Activated CD4-positive, alpha-beta T cell treated with anti-CD3 and anti-CD28 coated beads for 48 hours (primary cell): ENCODE measurements around the gene ACO1.

Source experiments
- DNase-seq: peaks from one replicate; pipeline ENCODE4 v3.0.0-alpha.2; 2020

Gene ACO1

DNA sequence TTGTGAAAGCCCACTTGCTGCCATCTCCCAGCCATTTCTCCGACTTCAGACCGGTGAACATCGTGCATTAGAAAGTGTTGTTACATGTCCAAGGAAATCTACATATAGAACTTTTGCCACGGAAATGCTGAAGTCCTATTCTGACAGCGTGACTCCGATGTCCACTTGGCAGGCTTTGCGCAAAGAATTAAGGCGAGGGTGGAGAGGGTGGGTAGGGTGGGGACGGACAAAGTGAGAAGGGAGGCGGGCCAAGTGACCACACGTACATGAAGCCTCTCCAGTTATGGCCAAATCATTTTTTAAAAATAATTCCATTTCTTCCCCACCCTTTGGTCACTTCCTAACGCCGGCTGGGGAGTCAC is 460 bp upstream of the ACO1 start:
- no peak for DNase-seq

GRCh38 chr9:32385152-32385884 is 875 bp downstream of the ACO1 start:
- no peak for DNase-seq

GRCh38 chr9:32385885-32386283 is 1.4 kb downstream of the ACO1 start:
- no peak for DNase-seq

DNA sequence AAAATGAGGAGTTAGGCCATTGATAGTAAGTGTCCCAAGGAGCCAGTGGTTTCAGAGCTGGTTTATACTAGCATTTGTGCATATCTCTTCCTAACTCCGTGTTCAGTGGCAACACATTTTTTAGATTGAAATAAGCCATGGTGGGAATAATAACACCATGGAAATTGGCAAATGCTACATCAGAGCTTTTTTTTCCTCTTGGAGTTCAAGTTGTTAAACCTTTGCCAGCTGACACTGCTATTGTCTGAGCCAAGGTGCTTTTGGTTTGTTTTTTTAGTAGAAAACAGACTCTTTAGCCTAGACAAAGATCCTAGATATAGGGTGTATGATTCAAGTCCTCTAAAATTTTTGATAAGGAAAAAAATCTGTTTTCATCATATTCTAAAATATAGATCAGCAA is 2.8 kb downstream of the ACO1 start:
- DNase-seq: no peak

DNA sequence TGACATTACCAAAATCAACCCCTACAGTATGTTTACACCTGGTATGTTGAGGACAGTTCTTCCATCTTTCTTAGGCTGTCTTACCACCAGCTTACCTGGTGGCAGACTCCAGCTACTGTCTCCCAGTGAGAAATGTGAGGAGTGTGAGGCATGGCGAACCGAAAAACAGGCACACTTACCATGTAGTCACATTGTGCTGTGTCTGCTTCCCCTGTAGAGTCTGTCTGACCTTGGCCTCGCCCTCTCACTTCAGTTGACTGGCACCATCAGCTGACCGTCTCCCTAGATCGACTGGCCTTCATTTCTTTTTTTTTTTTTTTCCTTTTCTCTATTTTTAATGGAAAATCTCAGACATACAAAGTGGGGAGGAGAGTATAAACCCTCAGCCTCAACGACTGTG is 4.9 kb downstream of the ACO1 start:
- DNase-seq: no peak

DNA sequence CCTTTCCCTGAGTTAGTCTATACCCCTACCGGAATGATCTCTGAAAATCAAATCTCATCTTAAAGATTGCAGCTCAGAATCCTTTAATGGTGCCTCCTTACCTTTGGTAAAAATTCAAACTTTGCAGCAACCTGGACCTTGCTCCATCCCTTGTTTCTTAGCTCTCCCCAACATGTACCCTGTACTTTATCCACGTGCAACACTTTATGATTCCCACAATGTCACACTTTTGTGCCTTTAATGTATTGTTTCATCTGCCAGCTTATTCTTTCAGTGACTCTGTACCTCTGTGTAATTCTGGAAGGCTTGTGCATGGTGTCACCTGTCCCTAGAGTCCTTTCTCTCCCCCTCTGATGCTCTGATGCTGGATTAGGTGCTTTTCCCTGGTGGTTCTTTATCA is 9.5 kb downstream of the ACO1 start:
- no peak for DNase-seq

DNA sequence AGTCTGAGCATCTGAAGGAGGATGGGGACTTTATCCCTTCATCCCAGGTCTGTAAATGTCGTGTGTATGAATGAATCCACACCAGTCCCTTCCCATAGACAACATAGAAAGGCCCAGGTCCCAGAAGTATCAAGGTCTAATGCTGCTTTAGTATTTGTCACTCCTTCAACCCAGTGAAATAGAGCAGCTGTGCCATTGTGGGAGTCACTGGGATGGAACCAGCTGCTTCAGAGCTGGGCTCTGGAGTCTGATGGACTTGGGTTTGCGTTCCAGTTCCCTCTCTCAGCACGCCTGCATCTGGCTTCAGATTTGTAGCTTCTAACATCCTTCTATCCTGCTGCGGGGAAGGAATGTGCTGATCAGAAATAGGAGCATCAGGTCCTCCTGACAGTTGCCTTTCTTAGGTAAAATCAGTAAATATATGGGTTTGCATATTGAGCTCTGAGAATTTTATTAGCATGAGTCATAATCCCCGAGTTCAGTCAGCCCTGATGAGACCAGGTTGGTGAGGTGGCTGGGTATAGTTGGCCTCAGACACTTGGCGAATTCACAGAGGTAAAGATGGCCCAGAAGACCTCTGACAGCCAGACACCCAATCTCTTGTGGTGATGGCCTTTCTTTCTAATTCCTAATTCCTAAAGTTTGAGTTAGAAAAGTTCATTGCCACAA is 10.1 kb downstream of the ACO1 start:
- DNase-seq: no peak

- no peak for DNase-seq
Measured at GRCh38 chr9:32395510-32396216, 11.2 kb downstream of the ACO1 start.

DNA sequence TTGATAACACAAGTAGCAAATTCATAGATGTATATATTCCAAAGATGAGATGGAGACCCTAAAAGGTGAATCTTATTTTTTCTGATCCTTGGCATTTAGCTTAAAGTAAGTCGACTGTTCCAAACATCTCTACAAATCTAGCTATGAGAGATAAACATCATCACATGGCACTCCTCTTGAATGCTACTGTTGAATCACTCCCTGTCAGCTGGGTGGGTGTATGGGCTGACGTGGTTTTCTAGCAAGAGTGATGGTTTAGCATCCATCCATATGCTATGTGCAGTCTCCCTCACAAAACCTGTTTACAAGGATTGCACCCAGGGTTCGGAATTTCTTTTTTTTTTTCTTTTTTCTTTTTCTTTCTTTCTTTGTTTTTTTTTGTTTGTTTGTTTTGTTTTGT is 13.8 kb downstream of the ACO1 start:
- no peak for DNase-seq

- DNase-seq: no peak
Measured at GRCh38 chr9:32399110-32399815, 14.8 kb downstream of the ACO1 start.

DNA sequence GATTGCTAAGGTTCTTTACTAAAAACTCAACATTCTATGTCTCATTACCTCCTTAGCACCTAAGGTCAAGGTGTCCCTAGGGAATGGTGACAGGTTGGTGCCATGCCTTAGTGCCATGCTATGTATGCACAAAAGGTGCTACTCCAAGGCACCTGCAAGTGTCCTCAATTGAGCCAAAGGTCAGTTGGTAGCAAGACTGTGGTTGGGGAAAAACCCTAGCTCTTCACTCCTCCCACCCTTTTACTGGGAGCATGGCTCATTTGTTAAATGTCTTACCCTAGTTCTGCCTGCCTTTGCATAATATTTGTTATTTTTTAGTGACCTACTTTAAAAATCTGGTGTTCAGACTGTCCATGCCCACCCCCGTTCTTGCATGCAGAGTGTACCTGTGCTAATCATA is 17.0 kb downstream of the ACO1 start:
- DNase-seq: no peak

DNA sequence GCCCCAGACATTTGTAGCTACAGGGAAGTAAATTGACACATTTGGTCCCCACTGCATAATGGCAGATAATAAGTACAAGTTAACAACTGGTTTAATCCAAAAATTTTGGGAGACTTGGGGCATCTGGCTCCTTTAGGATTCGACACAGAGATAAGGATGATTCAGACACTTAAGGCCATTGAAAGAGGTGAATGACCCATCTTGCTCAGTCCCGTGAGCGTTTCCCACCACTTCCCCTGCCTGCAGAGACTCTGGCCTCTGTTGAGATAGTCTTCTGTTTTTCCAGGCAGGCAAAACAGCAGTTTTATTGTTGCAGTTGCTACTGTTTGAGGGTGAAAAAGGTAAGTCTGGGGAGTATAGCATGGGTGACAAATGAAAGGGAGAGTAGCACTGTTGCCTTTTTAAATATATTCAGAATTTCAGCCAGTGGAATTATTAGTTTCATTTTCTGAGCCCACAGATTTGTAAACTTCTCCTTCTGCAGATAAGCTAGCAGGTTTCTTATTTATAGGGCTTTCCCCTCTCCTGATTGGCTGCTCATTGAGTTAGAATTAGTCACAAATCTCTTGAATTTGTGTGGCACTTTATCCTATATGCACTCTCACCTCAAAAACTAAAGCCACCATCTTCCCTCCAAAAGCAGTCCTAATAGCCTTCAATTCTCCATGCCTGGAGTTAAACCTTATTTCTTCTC is 19.3 kb downstream of the ACO1 start:
- DNase-seq: no peak

DNA sequence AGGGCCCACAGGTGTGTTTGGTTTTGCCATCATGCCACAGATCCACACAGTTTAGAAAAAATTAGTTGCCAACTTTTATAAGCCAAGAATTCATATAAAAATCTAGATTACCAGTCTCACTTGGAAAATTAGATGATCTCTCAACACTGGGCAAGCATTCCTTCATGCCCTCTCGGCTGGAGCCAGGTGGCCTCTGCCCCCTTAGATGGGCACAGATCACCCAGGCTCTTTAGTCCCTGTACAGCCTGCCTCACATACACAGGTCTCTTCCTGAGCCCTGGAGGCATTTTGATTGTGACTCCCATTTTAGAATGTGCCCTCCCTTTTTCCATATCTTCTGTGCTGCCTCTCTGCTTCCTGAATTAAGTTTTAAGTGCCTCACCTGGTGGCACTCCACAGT is 20.0 kb downstream of the ACO1 start:
- no peak for DNase-seq

DNA sequence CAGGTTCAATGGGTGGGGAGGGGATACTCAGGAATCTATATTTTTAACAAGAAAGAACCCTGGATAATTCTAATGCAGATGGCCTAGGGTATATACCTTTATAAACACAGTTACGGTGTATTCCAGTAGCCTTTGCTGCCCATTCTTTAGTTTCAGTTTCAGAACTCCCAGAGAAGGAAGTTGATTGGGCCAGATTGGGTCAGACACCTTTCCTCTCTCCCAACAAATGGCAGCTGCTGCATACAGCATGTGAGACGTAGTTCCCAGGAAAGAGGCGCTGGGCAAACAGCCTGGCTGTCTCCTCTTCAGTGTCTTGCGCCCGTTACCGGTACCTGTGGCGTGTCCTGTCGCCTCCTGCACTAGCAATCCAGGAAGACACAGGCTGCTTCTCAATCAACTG is 20.4 kb downstream of the ACO1 start:
- DNase-seq: no peak

- DNase-seq: no peak
Measured at GRCh38 chr9:32405506-32405905, 21.1 kb downstream of the ACO1 start.

GRCh38 chr9:32406046-32406445 is 21.6 kb downstream of the ACO1 start:
- no peak for DNase-seq

DNA sequence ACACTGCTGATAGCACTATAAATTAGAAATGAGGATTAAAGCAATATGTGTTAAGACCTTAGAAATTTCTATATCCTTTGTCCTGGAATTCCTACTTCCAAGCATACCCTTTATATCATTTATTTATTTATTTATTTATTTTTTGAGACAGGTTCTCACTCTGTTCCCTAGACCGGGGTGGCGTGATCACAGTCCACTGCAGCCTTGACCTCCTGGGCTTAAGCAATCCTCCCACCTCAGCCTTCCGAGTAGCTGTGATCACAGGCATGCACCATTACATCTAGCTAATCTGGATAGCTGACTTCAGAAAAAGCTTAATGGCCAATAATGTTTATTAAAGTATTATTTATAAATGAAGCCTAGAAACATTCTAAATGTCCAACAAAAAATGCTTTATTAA is 27.3 kb downstream of the ACO1 start:
- no peak for DNase-seq

- no peak for DNase-seq
Measured at GRCh38 chr9:32412440-32412839, 28.0 kb downstream of the ACO1 start.

DNA sequence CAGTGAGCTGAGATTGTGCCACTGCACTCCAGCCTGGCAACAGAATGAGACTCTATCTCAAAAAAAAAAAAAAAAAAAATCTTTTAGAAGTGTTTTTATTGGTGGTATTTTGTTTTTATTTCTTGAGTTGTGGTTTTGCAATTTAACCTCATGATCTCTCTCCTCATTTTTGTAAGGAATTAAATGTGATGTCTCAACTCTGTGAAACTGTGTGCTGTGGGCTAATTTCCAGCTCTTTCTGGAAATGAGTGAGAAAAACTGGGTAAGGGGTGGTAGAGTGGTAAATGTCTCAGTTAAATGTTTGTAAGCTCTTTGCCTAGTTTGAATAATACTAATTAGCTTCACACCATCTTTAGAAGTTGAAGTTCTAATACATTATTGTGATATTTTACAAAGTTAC is 29.0 kb downstream of the ACO1 start:
- DNase-seq: no peak

GRCh38 chr9:32414856-32415255 is 30.4 kb downstream of the ACO1 start:
- no peak for DNase-seq

GRCh38 chr9:32419921-32420320 is 35.5 kb downstream of the ACO1 start:
- DNase-seq: no peak

GRCh38 chr9:32422237-32422806 is 37.9 kb downstream of the ACO1 start:
- no peak for DNase-seq

GRCh38 chr9:32423371-32423770 is 38.9 kb downstream of the ACO1 start:
- DNase-seq: no peak
